ENCODE results near the gene ATG9A.
"Not testable (repeated sequence)": the region's sequence is repeated elsewhere in the genome, so short reads cannot be mapped to it uniquely, and the experiment has no call there.

The ATG9A gene

GRCh38 chr2:219204425-219205164 is 24.8 kb downstream of the ATG9A start:
- no peak overlapping the region for H3K9ac ChIP-seq (ENCODE audit: low read depth, low read length, poor library complexity, severe bottlenecking)
- no peaks in the 10 kb centered on the region for H3K36me3 ChIP-seq (ENCODE audit: insufficient read depth, low read length)
- H3K9me3 ChIP-seq (ENCODE audit: insufficient read depth, low read depth, low read length): peaks cover 8% of the 10 kb centered on the region; the same call in 1 of the 2 replicates
- no peak overlapping the region for H3K4me2 ChIP-seq (ENCODE audit: low read depth, low read length, poor library complexity, severe bottlenecking)
- TF ChIP-seq CTCF (conservative IDR thresholded peaks at IDR 0.05; ENCODE audit: low read length) (no peak), EZH2phosphoT487 (IDR thresholded peaks at IDR 0.05; ENCODE audit: borderline replicate concordance) (no peak)
- no peak overlapping the region for H2AFZ ChIP-seq (ENCODE audit: low read length)
- peaks cover 9% of the 10 kb centered on the region; the same call in 1 of the 2 replicates for H3K79me2 ChIP-seq (ENCODE audit: insufficient read depth, low read length)
- no peak overlapping the region for H3K4me3 ChIP-seq (ENCODE audit: low read length, poor library complexity, severe bottlenecking)
- H3K27me3 ChIP-seq (ENCODE audit: insufficient read depth, low read length, poor library complexity, severe bottlenecking): no peaks in the 10 kb centered on the region
- no peaks in the 10 kb centered on the region for H3K9me2 ChIP-seq (replicated peaks; ENCODE audit: low read depth, low read length)
- H3F3A ChIP-seq (ENCODE audit: low read depth): peaks cover 8% of the 10 kb centered on the region; the same call in 1 of the 2 replicates
- H3K4me1 ChIP-seq (ENCODE audit: insufficient read depth, low read length, poor library complexity, severe bottlenecking): peaks cover 22% of the 10 kb centered on the region
- peaks cover 4% of the 10 kb centered on the region for H4K20me1 ChIP-seq (ENCODE audit: insufficient read depth, low read length, poor library complexity, severe bottlenecking)

- not testable (repeated sequence) for H3K9ac ChIP-seq (ENCODE audit: low read depth, low read length, poor library complexity, severe bottlenecking); H3F3A ChIP-seq (ENCODE audit: low read depth); H3K36me3 ChIP-seq (ENCODE audit: insufficient read depth, low read length); H4K20me1 ChIP-seq (ENCODE audit: insufficient read depth, low read length, poor library complexity, severe bottlenecking); H3K4me2 ChIP-seq (ENCODE audit: low read depth, low read length, poor library complexity, severe bottlenecking); H3K9me3 ChIP-seq (ENCODE audit: insufficient read depth, low read depth, low read length); H3K4me3 ChIP-seq (ENCODE audit: low read length, poor library complexity, severe bottlenecking); H3K9me2 ChIP-seq (replicated peaks; ENCODE audit: low read depth, low read length); H3K27me3 ChIP-seq (ENCODE audit: insufficient read depth, low read length, poor library complexity, severe bottlenecking); H3K79me2 ChIP-seq (ENCODE audit: insufficient read depth, low read length); H2AFZ ChIP-seq (ENCODE audit: low read length)
- H3K4me1 ChIP-seq (ENCODE audit: insufficient read depth, low read length, poor library complexity, severe bottlenecking): peaks cover 16% of the 10 kb centered on the region
These were observed 28.1 kb downstream of the ATG9A start for GRCh38 chr2:219201331-219201730.

GRCh38 chr2:219200502-219201326 is 28.7 kb downstream of the ATG9A start:
- H3K9me3 ChIP-seq (ENCODE audit: insufficient read depth, low read depth, low read length); H4K20me1 ChIP-seq (ENCODE audit: insufficient read depth, low read length, poor library complexity, severe bottlenecking); H3K36me3 ChIP-seq (ENCODE audit: insufficient read depth, low read length); H3K79me2 ChIP-seq (ENCODE audit: insufficient read depth, low read length); H3F3A ChIP-seq (ENCODE audit: low read depth); H3K9me2 ChIP-seq (replicated peaks; ENCODE audit: low read depth, low read length); H3K27me3 ChIP-seq (ENCODE audit: insufficient read depth, low read length, poor library complexity, severe bottlenecking): not testable (repeated sequence)
- Histone ChIP-seq H2AFZ (ENCODE audit: low read length) (0 out of 2 replicates have a peak overlapping the region, but pooled peaks have one; percentile 50), H3K9ac (ENCODE audit: low read depth, low read length, poor library complexity, severe bottlenecking) (peak overlapping the region; percentile 59), H3K4me1 (ENCODE audit: insufficient read depth, low read length, poor library complexity, severe bottlenecking) (peaks cover 12% of the 10 kb centered on the region), H3K4me2 (ENCODE audit: low read depth, low read length, poor library complexity, severe bottlenecking) (peak overlapping the region; percentile 65), H3K4me3 (ENCODE audit: low read length, poor library complexity, severe bottlenecking) (peak overlapping the region; percentile 71)

- Histone ChIP-seq H3K9ac (ENCODE audit: low read depth, low read length, poor library complexity, severe bottlenecking) (peak overlapping the region; percentile 59), H4K20me1 (ENCODE audit: insufficient read depth, low read length, poor library complexity, severe bottlenecking) (no peaks in the 10 kb centered on the region), H3K9me2 (replicated peaks; ENCODE audit: low read depth, low read length) (no peaks in the 10 kb centered on the region), H3K4me3 (ENCODE audit: low read length, poor library complexity, severe bottlenecking) (peak overlapping the region; percentile 71), H2AFZ (ENCODE audit: low read length) (no peak overlapping the region), H3K9me3 (ENCODE audit: insufficient read depth, low read depth, low read length) (peaks cover 7% of the 10 kb centered on the region; the same call in 1 of the 2 replicates), H3K27me3 (ENCODE audit: insufficient read depth, low read length, poor library complexity, severe bottlenecking) (no peaks in the 10 kb centered on the region), H3F3A (ENCODE audit: low read depth) (peaks cover 3% of the 10 kb centered on the region; the same call in 1 of the 2 replicates), H3K79me2 (ENCODE audit: insufficient read depth, low read length) (no peaks in the 10 kb centered on the region), H3K4me1 (ENCODE audit: insufficient read depth, low read length, poor library complexity, severe bottlenecking) (peaks cover 11% of the 10 kb centered on the region), H3K4me2 (ENCODE audit: low read depth, low read length, poor library complexity, severe bottlenecking) (peak overlapping the region; percentile 65), H3K36me3 (ENCODE audit: insufficient read depth, low read length) (no peaks in the 10 kb centered on the region)
- TF ChIP-seq CTCF (conservative IDR thresholded peaks at IDR 0.05; ENCODE audit: low read length): no peak
These were observed 29.8 kb downstream of the ATG9A start for GRCh38 chr2:219199470-219200211.
